NCI-H82 (cell line): Measurements from ENCODE around the gene ZNF587.
"Not testable (repeated sequence)": the region's sequence is repeated elsewhere in the genome, so short reads cannot be mapped to it uniquely, and the experiment has no call there.

Experiments used
- DNase-seq: peaks from one replicate; lab custom pipeline; 2025; lab: John Stamatoyannopoulos, UW

Gene ZNF587

GRCh38 chr19:57823155-57823554 is 26.5 kb upstream of the ZNF587 start:
- not testable (repeated sequence) for DNase-seq

- not testable (repeated sequence) for DNase-seq
These were observed 26.1 kb upstream of the ZNF587 start for GRCh38 chr19:57823608-57824007.

- no peak for DNase-seq
These were observed 24.1 kb upstream of the ZNF587 start for GRCh38 chr19:57825511-57825910.

GRCh38 chr19:57829316-57829715 is 20.3 kb upstream of the ZNF587 start:
- DNase-seq: no peak

- peak; percentile 80 for DNase-seq
These were observed 19.5 kb upstream of the ZNF587 start, which contains the start of gene ZNF587B for GRCh38 chr19:57830071-57830602. Gene ZNF587B, plus strand, starts transcription at chr19:57830299. Its CDS starts 230 bp downstream, at chr19:57830529.

- not testable (repeated sequence) for DNase-seq
These were observed 12.7 kb upstream of the ZNF587 start for GRCh38 chr19:57836991-57837390.

- DNase-seq: not testable (repeated sequence)
These were observed 11.0 kb upstream of the ZNF587 start for GRCh38 chr19:57838622-57839191.

- no peak for DNase-seq
These were observed 8.4 kb upstream of the ZNF587 start for GRCh38 chr19:57841122-57841763.

- not testable (repeated sequence) for DNase-seq
These were observed 2.5 kb upstream of the ZNF587 start for GRCh38 chr19:57847164-57847563.

GRCh38 chr19:57849162-57849665 is 445 bp upstream of the ZNF587 start:
- DNase-seq: peak; percentile 27

- peak; percentile 89 for DNase-seq
These were observed 926 bp downstream of the ZNF587 start for GRCh38 chr19:57850553-57851017.

GRCh38 chr19:57851812-57852603 is 2.3 kb downstream of the ZNF587 start:
- DNase-seq: not testable (repeated sequence)

- not testable (repeated sequence) for DNase-seq
These were observed 4.5 kb downstream of the ZNF587 start for GRCh38 chr19:57854117-57854516.

- DNase-seq: not testable (repeated sequence)
These were observed 12.7 kb downstream of the ZNF587 start for GRCh38 chr19:57862351-57862750.

- DNase-seq: no peak
These were observed 18.3 kb downstream of the ZNF587 start for GRCh38 chr19:57867868-57868492.

- not testable (repeated sequence) for DNase-seq
These were observed 20.0 kb downstream of the ZNF587 start for GRCh38 chr19:57869655-57870054.

GRCh38 chr19:57870225-57870624 is 20.6 kb downstream of the ZNF587 start:
- DNase-seq: no peak

GRCh38 chr19:57872450-57872849 is 22.8 kb downstream of the ZNF587 start:
- no peak for DNase-seq

- not testable (repeated sequence) for DNase-seq
These were observed 24.5 kb downstream of the ZNF587 start for GRCh38 chr19:57873883-57874799.

- DNase-seq: no peak
These were observed 36.4 kb downstream of the ZNF587 start for GRCh38 chr19:57886046-57886445.
